Superior temporal gyrus (tissue), 1 donor: ENCODE results near the gene SEC14L1.

Experiments
- DNase-seq: peaks from one replicate; pipeline ENCODE4 v3.0.0-alpha.2; 2016; ENCODE audit errors: extremely low spot score

The SEC14L1 gene

GRCh38 chr17:77163001-77163400, 22.2 kb downstream of the SEC14L1 start:
- DNase-seq: peak; percentile 18

- DNase-seq: peak; percentile 17
Measured at GRCh38 chr17:77163511-77164280, 22.9 kb downstream of the SEC14L1 start.

- DNase-seq: peak; percentile 77
Measured at GRCh38 chr17:77164483-77165091, 23.8 kb downstream of the SEC14L1 start.

- DNase-seq: peak; percentile 22
Measured at GRCh38 chr17:77165577-77165976, 24.8 kb downstream of the SEC14L1 start.

- no peak for DNase-seq
Measured at GRCh38 chr17:77167472-77168306, 26.9 kb downstream of the SEC14L1 start.

- DNase-seq: no peak
Measured at GRCh38 chr17:77173104-77173503, 32.3 kb downstream of the SEC14L1 start.

- no peak for DNase-seq
Measured at GRCh38 chr17:77174928-77175661, 34.3 kb downstream of the SEC14L1 start.

- DNase-seq: peak; percentile 14
Measured at GRCh38 chr17:77177002-77177741, 36.4 kb downstream of the SEC14L1 start.

- peak; percentile 53 for DNase-seq
Measured at GRCh38 chr17:77178050-77178449, 37.3 kb downstream of the SEC14L1 start.

GRCh38 chr17:77178563-77178962, 37.8 kb downstream of the SEC14L1 start:
- DNase-seq: peak; percentile 65

- DNase-seq: no peak
Measured at GRCh38 chr17:77180503-77181357, 40.0 kb downstream of the SEC14L1 start.

GRCh38 chr17:77182205-77183172, 41.7 kb downstream of the SEC14L1 start:
- DNase-seq: no peak

GRCh38 chr17:77184474-77184873, 43.7 kb downstream of the SEC14L1 start:
- no peak for DNase-seq

GRCh38 chr17:77185137-77185536, 44.4 kb downstream of the SEC14L1 start:
- DNase-seq: no peak

- no peak for DNase-seq
Measured at GRCh38 chr17:77186141-77186604, 45.4 kb downstream of the SEC14L1 start.

GRCh38 chr17:77188084-77189066, 47.6 kb downstream of the SEC14L1 start:
- DNase-seq: no peak

- no peak for DNase-seq
Measured at GRCh38 chr17:77189148-77189547, 48.4 kb downstream of the SEC14L1 start.

GRCh38 chr17:77190576-77190975, 49.8 kb downstream of the SEC14L1 start:
- no peak for DNase-seq
